H1 (cell line): ENCODE results near the gene ATP6V1F. TPM values are rescaled to one million over a fixed set of nuclear protein-coding genes. Genes with fewer than 3 reads are reported as not detected.

Experiments used
- CHD1 ChIP-seq: IDR thresholded peaks from 2 replicates; pipeline ENCODE4 v1.6.1; 2012; ENCODE audit warnings: low read depth, low read length, improper control_type of control experiment
- CTBP2 ChIP-seq: IDR thresholded peaks from 2 replicates; pipeline ENCODE4 v1.7.0; 2011; ENCODE audit warnings: borderline replicate concordance, mild to moderate bottlenecking, moderate library complexity, mixed read lengths, low read length; ENCODE audit not compliant: insufficient read depth, insufficient read length
- EGR1 ChIP-seq: IDR thresholded peaks from 2 replicates; pipeline ENCODE4 v1.6.1; 2011; ENCODE audit warnings: low read depth, low read length, borderline replicate concordance
- KDM1A ChIP-seq: fragments of 200-600, 300-600 bp; sonication (generic); IDR thresholded peaks from 2 replicates; pipeline ENCODE4 v1.7.1; 2016; ENCODE audit warnings: mild to moderate bottlenecking, low read length, borderline replicate concordance
- MAFK ChIP-seq: IDR thresholded peaks from 2 replicates; pipeline ENCODE4 v1.6.1; 2012; ENCODE audit warnings: low read depth, mild to moderate bottlenecking, improper control_type of control experiment, low read length
- MAX ChIP-seq: IDR thresholded peaks from 2 replicates; pipeline ENCODE4 v1.6.1; 2012; ENCODE audit warnings: inconsistent platforms
- SIRT6 ChIP-seq: IDR thresholded peaks from one replicate; pipeline ENCODE4 v1.7.1; 2012; ENCODE audit warnings: low read length, inconsistent platforms
- SUZ12 ChIP-seq: fragments of 200-600 bp; sonication (generic); IDR thresholded peaks from 2 replicates; pipeline ENCODE4 v1.6.1; 2012; ENCODE audit warnings: mild to moderate bottlenecking, inconsistent platforms, low read length, moderate library complexity, mixed read lengths
- polyA plus RNA-seq, 7 experiments: library from polyadenylated mRNA; depleted of rRNA in 3 of 7; stranded (reverse) in 5 of 7; unstranded in 2 of 7; fragments of >200 nt in 5 of 7; fragments of 200-250 nt in 2 of 7; gene quantifications; 1 replicate in 5 of 7; 2 replicates in 1 of 7; 4 replicates in 1 of 7; pipeline versions ENCODE4 v1.2.1 to v1.2.3, GENCODE V29; 2011 to 2013; ENCODE audit warnings: missing spikeins in 2 of 7, mixed read lengths in 2 of 7
- total RNA-seq: library from RNA; stranded (reverse); fragmentation: NEBNext Ultra II Directional; extraction: Animal tissue kit (Norgen Biotek cat#: 25700); gene quantifications from 2 replicates; pipeline ENCODE4 v1.2.1, GENCODE V29; 2021

The ATP6V1F gene
- total and polyA plus RNA-seq, 2 of the 8 experiments (the other 6 are each of a cell fraction or from before 2014, with no cell fraction given): 104 to 318 TPM

- TF ChIP-seq CTBP2 (no peak), KDM1A (no peak), MAX (no peak), CHD1 (no peak), SUZ12 (no peak), SIRT6 (no peak), EGR1 (no peak), MAFK (no peak)
- TF ChIP-seq, all 59 proteins: peak for 0
These were observed 18.3 kb downstream of the ATP6V1F start (continued) for GRCh38 chr7:128880791-128881457.
